ENCODE results near the gene EVL.

GRCh38 chr14:100047600-100047999, 17.6 kb upstream of the EVL start:
- TF ChIP-seq, protein P1, sequence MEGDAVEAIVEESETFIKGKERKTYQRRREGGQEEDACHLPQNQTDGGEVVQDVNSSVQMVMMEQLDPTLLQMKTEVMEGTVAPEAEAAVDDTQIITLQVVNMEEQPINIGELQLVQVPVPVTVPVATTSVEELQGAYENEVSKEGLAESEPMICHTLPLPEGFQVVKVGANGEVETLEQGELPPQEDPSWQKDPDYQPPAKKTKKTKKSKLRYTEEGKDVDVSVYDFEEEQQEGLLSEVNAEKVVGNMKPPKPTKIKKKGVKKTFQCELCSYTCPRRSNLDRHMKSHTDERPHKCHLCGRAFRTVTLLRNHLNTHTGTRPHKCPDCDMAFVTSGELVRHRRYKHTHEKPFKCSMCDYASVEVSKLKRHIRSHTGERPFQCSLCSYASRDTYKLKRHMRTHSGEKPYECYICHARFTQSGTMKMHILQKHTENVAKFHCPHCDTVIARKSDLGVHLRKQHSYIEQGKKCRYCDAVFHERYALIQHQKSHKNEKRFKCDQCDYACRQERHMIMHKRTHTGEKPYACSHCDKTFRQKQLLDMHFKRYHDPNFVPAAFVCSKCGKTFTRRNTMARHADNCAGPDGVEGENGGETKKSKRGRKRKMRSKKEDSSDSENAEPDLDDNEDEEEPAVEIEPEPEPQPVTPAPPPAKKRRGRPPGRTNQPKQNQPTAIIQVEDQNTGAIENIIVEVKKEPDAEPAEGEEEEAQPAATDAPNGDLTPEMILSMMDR (IDR thresholded peaks at IDR 0.05; ENCODE audit: low read depth, low read length), result no peak
- TF ChIP-seq EZH2phosphoT487 (IDR thresholded peaks at IDR 0.05; ENCODE audit: low read depth), result no peak
